Testis (tissue), 2 donors: ENCODE results near the gene PRDM1.

Source experiments
- POLR2A ChIP-seq: fragments of 450-650 bp; IDR thresholded peaks from one replicate; pipeline ENCODE4 v1.6.1; 2017; ENCODE audit warnings: antibody characterized with exemption, mild to moderate bottlenecking, moderate library complexity
- TF ChIP-seq, protein P1 (sequence below), 3 experiments: fragments of 450-650 bp in 2 of 3; fragments of 200-600 bp in 1 of 3; sonication (generic) in 1 of 3; IDR thresholded peaks; one replicate each; pipeline ENCODE4 v1.5.1; 2016 to 2019; ENCODE audit warnings: antibody characterized with exemption in 3 of 3, mild to moderate bottlenecking in 2 of 3, moderate library complexity in 1 of 3

DNA sequence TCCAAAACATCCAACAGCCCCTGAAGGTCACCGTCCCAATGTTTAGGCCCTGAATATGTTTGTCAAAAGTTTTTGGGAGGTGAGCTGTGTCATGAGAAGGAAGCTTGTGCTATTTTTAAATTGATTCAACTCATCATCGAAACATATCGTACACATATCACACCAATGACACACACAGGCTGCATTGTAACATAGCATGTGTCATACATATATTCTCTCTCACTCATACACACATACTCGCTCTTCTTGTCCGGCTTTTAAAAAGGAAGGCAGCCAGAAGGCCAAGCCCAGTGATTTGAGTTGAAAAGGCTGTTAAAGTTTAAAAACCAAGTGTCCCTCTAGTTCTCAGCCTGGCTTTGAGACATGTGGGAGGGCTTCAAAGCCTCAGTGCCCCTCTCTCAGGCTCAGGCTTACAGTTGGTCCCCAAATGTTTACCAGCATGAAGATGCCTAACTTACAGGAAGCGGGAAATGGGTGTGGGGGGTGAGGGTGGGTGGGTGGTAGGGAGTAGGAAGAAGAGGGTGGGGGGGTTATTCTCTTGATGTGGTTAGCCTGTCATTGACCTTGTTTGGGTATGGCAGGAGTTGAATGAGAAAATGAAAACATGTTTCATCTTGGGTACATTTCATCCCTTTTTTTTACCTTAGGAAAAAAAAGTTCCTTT lies 3.3 kb upstream of the PRDM1 start:
- TF ChIP-seq, protein P1, sequence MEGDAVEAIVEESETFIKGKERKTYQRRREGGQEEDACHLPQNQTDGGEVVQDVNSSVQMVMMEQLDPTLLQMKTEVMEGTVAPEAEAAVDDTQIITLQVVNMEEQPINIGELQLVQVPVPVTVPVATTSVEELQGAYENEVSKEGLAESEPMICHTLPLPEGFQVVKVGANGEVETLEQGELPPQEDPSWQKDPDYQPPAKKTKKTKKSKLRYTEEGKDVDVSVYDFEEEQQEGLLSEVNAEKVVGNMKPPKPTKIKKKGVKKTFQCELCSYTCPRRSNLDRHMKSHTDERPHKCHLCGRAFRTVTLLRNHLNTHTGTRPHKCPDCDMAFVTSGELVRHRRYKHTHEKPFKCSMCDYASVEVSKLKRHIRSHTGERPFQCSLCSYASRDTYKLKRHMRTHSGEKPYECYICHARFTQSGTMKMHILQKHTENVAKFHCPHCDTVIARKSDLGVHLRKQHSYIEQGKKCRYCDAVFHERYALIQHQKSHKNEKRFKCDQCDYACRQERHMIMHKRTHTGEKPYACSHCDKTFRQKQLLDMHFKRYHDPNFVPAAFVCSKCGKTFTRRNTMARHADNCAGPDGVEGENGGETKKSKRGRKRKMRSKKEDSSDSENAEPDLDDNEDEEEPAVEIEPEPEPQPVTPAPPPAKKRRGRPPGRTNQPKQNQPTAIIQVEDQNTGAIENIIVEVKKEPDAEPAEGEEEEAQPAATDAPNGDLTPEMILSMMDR (IDR thresholded peaks at IDR 0.05): no peak
- TF ChIP-seq POLR2A: no peak
